SK-N-MC (cell line): Measurements from ENCODE around the gene PCDHGB1.

ENCODE experiments used
- EZH2 ChIP-seq: fragments of 200-600 bp; sonication (generic); IDR thresholded peaks from one replicate; pipeline ENCODE4 v1.6.1; 2017; ENCODE audit warnings: antibody characterized with exemption
- FOXP2 ChIP-seq: optimal IDR thresholded peaks from 2 replicates; pipeline ENCODE3; 2011; ENCODE audit warnings: mild to moderate bottlenecking, moderate library complexity; ENCODE audit not compliant: insufficient read depth; ENCODE audit errors: extremely low read length, control extremely low read depth
- POLR2AphosphoS5 ChIP-seq: IDR thresholded peaks from 2 replicates; pipeline ENCODE4 v1.6.1; 2012; ENCODE audit warnings: mild to moderate bottlenecking, low read depth, low read length, borderline replicate concordance

DNA sequence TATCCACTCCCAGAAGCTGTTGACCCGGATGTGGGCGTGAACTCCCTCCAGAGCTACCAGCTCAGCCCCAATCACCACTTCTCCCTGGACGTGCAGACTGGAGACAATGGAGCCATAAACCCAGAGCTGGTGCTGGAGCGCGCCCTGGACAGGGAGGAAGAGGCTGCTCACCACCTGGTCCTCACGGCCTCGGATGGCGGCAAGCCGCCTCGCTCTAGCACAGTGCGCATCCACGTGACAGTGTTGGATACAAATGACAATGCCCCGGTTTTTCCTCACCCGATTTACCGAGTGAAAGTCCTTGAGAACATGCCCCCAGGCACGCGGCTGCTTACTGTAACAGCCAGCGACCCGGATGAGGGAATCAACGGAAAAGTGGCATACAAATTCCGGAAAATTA lies 43.4 kb downstream of the PCDHGB1 start:
- TF ChIP-seq EZH2 (no peak), POLR2AphosphoS5 (no peak), FOXP2 (no peak)
